ENCODE measurements around the gene MAF.

DNA sequence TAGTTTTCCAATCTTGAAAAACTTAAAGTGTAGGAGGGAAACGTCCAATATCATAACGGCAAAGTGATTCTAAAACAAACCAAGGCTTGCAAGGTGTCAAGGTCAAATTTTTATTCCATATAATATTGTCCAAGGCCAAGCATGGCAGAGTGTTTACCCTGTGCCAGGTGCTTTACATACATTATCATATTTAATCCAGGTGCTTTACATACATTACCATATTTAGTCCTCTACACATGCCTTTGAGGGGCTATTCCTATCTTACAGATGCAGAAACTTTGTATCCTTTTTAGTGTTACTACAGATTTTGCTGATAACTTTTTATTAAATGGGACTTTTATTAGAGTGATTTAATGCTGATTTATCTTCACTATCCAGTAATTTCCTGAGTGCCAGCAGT is 23.9 kb downstream of the MAF start:
- TF ChIP-seq CTCF (IDR thresholded peaks at IDR 0.05): no peak
- TF ChIP-seq POLR2A (IDR thresholded peaks at IDR 0.05): no peak
